ENCODE measurements around the gene IWS1. TPM values are rescaled to one million over a fixed set of nuclear protein-coding genes. Genes with fewer than 3 reads are reported as not detected.

IWS1 gene
- total RNA-seq, 1 experiment from 2014 or later, result 48.9 TPM

- no peaks in the 10 kb centered on the region for H3K9me3 Mint-ChIP-seq (ENCODE audit: low read depth, unreplicated experiment)
- intact Hi-C loops (cut with micrococcal nuclease; ENCODE audit: unreplicated experiment), result no loop called here
- no TSS peak for BruUV-seq (replicated peaks)
- H3K4me3 Mint-ChIP-seq (ENCODE audit: low read depth, unreplicated experiment), result no peak overlapping the region
- peaks cover 32% of the 10 kb centered on the region for H3K27me3 Mint-ChIP-seq (ENCODE audit: unreplicated experiment)
- no peaks in the 10 kb centered on the region for H3K36me3 Mint-ChIP-seq (ENCODE audit: insufficient read depth, unreplicated experiment)
- no peaks in the 10 kb centered on the region for H3K4me1 Mint-ChIP-seq (ENCODE audit: low read depth, unreplicated experiment)
- no peak for TF ChIP-seq CTCF (IDR thresholded peaks at IDR 0.05; ENCODE audit: unreplicated experiment)
- H3K27ac Mint-ChIP-seq (ENCODE audit: unreplicated experiment), result no peak overlapping the region
- no peak for DNase-seq
- CTCF ChIA-PET, result no interaction called here
Observed at GRCh38 chr2:127565261-127566138, 39.2 kb upstream of the IWS1 start.

- intact Hi-C loops (cut with micrococcal nuclease; ENCODE audit: unreplicated experiment), result no loop called here
- CTCF ChIA-PET, result interaction anchor here (1.7 kb wide), 1 partner anchor 27 kb away, joined by 4 read pairs; no protein-coding TSS in a partner anchor
- Mint-ChIP-seq H3K9me3 (ENCODE audit: low read depth, unreplicated experiment) (no peaks in the 10 kb centered on the region), H3K4me3 (ENCODE audit: low read depth, unreplicated experiment) (no peak overlapping the region), H3K27ac (ENCODE audit: unreplicated experiment) (no peak overlapping the region), H3K36me3 (ENCODE audit: insufficient read depth, unreplicated experiment) (no peaks in the 10 kb centered on the region), H3K27me3 (ENCODE audit: unreplicated experiment) (peaks cover 33% of the 10 kb centered on the region), H3K4me1 (ENCODE audit: low read depth, unreplicated experiment) (no peaks in the 10 kb centered on the region)
- DNase-seq, result no peak
- TF ChIP-seq CTCF (IDR thresholded peaks at IDR 0.05; ENCODE audit: unreplicated experiment), result no peak
- no TSS peak for BruUV-seq (replicated peaks)
Observed at GRCh38 chr2:127564429-127565260, 38.4 kb upstream of the IWS1 start.

GRCh38 chr2:127563458-127564428 lies 37.5 kb upstream of the IWS1 start:
- CTCF ChIA-PET, result interaction anchor here (1.7 kb wide), 1 partner anchor 28 kb away, joined by 4 read pairs; no protein-coding TSS in a partner anchor
- intact Hi-C loops (cut with micrococcal nuclease; ENCODE audit: unreplicated experiment), result no loop called here
- Mint-ChIP-seq H3K27ac (ENCODE audit: unreplicated experiment) (no peak overlapping the region), H3K27me3 (ENCODE audit: unreplicated experiment) (peaks cover 40% of the 10 kb centered on the region), H3K36me3 (ENCODE audit: insufficient read depth, unreplicated experiment) (no peaks in the 10 kb centered on the region), H3K4me3 (ENCODE audit: low read depth, unreplicated experiment) (no peak overlapping the region), H3K4me1 (ENCODE audit: low read depth, unreplicated experiment) (no peaks in the 10 kb centered on the region), H3K9me3 (ENCODE audit: low read depth, unreplicated experiment) (no peaks in the 10 kb centered on the region)
- DNase-seq, result no peak
- TF ChIP-seq CTCF (IDR thresholded peaks at IDR 0.05; ENCODE audit: unreplicated experiment), result no peak
- BruUV-seq (replicated peaks), result no TSS peak

DNA sequence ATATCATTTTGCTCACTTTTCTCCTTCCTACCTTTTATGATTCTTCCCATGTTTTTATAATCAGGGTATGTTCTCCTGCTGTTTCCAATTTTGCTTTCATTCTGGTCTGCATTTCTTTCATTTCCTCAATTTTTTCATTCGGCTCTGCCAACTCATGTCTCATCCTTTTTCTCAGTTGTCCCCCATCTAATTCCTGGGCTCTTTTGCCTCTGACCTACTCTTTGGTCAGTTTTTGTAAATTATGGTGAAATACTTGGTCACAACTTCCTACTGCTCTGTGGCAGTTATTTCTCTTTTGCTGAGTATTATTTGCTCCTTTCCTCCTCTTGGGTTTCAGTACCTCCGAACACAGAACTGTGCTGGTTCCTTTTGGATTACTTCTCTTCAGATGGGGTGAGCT lies 36.6 kb upstream of the IWS1 start:
- Mint-ChIP-seq H3K27ac (ENCODE audit: unreplicated experiment) (no peak overlapping the region), H3K27me3 (ENCODE audit: unreplicated experiment) (peaks cover 44% of the 10 kb centered on the region), H3K4me3 (ENCODE audit: low read depth, unreplicated experiment) (no peak overlapping the region), H3K9me3 (ENCODE audit: low read depth, unreplicated experiment) (no peaks in the 10 kb centered on the region), H3K36me3 (ENCODE audit: insufficient read depth, unreplicated experiment) (no peaks in the 10 kb centered on the region), H3K4me1 (ENCODE audit: low read depth, unreplicated experiment) (no peaks in the 10 kb centered on the region)
- CTCF ChIA-PET, result interaction anchor here (1.7 kb wide), 1 partner anchor 29 kb away, joined by 4 read pairs; no protein-coding TSS in a partner anchor
- TF ChIP-seq CTCF (IDR thresholded peaks at IDR 0.05; ENCODE audit: unreplicated experiment), result no peak
- intact Hi-C loops (cut with micrococcal nuclease; ENCODE audit: unreplicated experiment), result no loop called here
- no TSS peak for BruUV-seq (replicated peaks)
- DNase-seq, result no peak

Measured in Calu3 (cell line).